GM12872 (cell line): Measurements from ENCODE around the gene CLMN.

Experiments used
- CTCF ChIP-seq: IDR thresholded peaks from 3 replicates; pipeline ENCODE4 v1.5.1; 2011; ENCODE audit warnings: low read depth, mild to moderate bottlenecking, low read length, moderate library complexity; ENCODE audit not compliant: insufficient read depth

Gene CLMN

GRCh38 chr14:95289323-95290010 lies 30.2 kb downstream of the CLMN start:
- TF ChIP-seq CTCF = no peak

GRCh38 chr14:95288672-95289322 lies 30.9 kb downstream of the CLMN start:
- no peak for TF ChIP-seq CTCF

- TF ChIP-seq CTCF = no peak
These were observed 32.4 kb downstream of the CLMN start for GRCh38 chr14:95287176-95287754.

GRCh38 chr14:95286645-95287044 lies 33.1 kb downstream of the CLMN start:
- TF ChIP-seq CTCF = no peak

GRCh38 chr14:95285566-95285965 lies 34.1 kb downstream of the CLMN start:
- TF ChIP-seq CTCF = no peak

- TF ChIP-seq CTCF = no peak
These were observed 37.2 kb downstream of the CLMN start for GRCh38 chr14:95282354-95282985.

GRCh38 chr14:95281560-95282176 lies 38.0 kb downstream of the CLMN start:
- TF ChIP-seq CTCF = no peak
